NCI-H226 (cell line): ENCODE measurements around the gene ST3GAL5.
A peak's percentile ranks its signal among the peaks of the same experiment; 100 is the strongest.
"Not testable (repeated sequence)": the region's sequence is repeated elsewhere in the genome, so short reads cannot be mapped to it uniquely, and the experiment has no call there.

Experiments
- DNase-seq: peaks from one replicate; pipeline ENCODE4 v3.0.0-alpha.2; 2015

Gene ST3GAL5

GRCh38 chr2:85830645-85831044 lies 58.1 kb downstream of the ST3GAL5 start:
- DNase-seq: no peak

GRCh38 chr2:85829394-85829793 lies 59.4 kb downstream of the ST3GAL5 start:
- DNase-seq: not testable (repeated sequence)

- DNase-seq: no peak
Measured at GRCh38 chr2:85828725-85829124, 60.1 kb downstream of the ST3GAL5 start.

GRCh38 chr2:85827879-85828569 lies 60.8 kb downstream of the ST3GAL5 start:
- no peak for DNase-seq

GRCh38 chr2:85826990-85827878 lies 61.6 kb downstream of the ST3GAL5 start:
- DNase-seq: peak; percentile 30

GRCh38 chr2:85823951-85824350 lies 64.8 kb downstream of the ST3GAL5 start:
- DNase-seq: no peak

- DNase-seq: no peak
Measured at GRCh38 chr2:85822766-85823165, 66.0 kb downstream of the ST3GAL5 start.

- no peak for DNase-seq
Measured at GRCh38 chr2:85819811-85820510, 68.8 kb downstream of the ST3GAL5 start.

GRCh38 chr2:85814802-85815550 lies 73.8 kb downstream of the ST3GAL5 start:
- no peak for DNase-seq

GRCh38 chr2:85813982-85814801 lies 74.6 kb downstream of the ST3GAL5 start:
- peak; percentile 52 for DNase-seq

GRCh38 chr2:85813211-85813981 lies 75.4 kb downstream of the ST3GAL5 start:
- no peak for DNase-seq

- DNase-seq: no peak
Measured at GRCh38 chr2:85812094-85812735, 76.6 kb downstream of the ST3GAL5 start.

- DNase-seq: no peak
Measured at GRCh38 chr2:85811180-85812093, 77.4 kb downstream of the ST3GAL5 start.

- no peak for DNase-seq
Measured at GRCh38 chr2:85810371-85811179, 78.2 kb downstream of the ST3GAL5 start.

GRCh38 chr2:85807756-85808155 lies 81.0 kb downstream of the ST3GAL5 start:
- DNase-seq: no peak

- DNase-seq: no peak
Measured at GRCh38 chr2:85806358-85807118, 82.3 kb downstream of the ST3GAL5 start.

- DNase-seq: no peak
Measured at GRCh38 chr2:85804583-85804982, 84.2 kb downstream of the ST3GAL5 start.
